Caco-2 (cell line): ENCODE measurements around the gene EDC4. TPM values are rescaled to one million over a fixed set of nuclear protein-coding genes. Genes with fewer than 3 reads are reported as not detected.

Source experiments
- BruUV-seq: library from RNA; stranded (reverse); fragments of 400-500 nt; replicated peaks from 2 replicates; lab custom pipeline; 2021; lab: Mats Ljungman, UMichigan
- CTCF ChIA-PET: fragments of 300-600 bp; sonication (Branson Sonifier 250); formaldehyde crosslinking; loops from one replicate; lab custom pipeline; 2022; ENCODE audit warnings: antibody characterized with exemption; lab: Charles Lee
- POLR2A ChIA-PET: fragments of 300-600 bp; sonication (Branson Sonifier 250); formaldehyde crosslinking; loops from one replicate; lab custom pipeline; 2022; ENCODE audit warnings: antibody characterized with exemption; lab: Charles Lee
- DNase-seq, 2 experiments: peaks; one replicate each; pipeline versions ENCODE4 v3.0.0 to v3.0.0-alpha.2; 2020 to 2022
- H3K27me3 ChIP-seq: replicated peaks from 2 replicates; pipeline ENCODE4 v1.6.0; 2011; ENCODE audit warnings: low read length; ENCODE audit not compliant: control insufficient read depth, insufficient read depth
- H3K36me3 ChIP-seq: 2 replicates; pipeline ENCODE4 v1.5.1; 2011; ENCODE audit warnings: low read length; ENCODE audit not compliant: control insufficient read depth, insufficient read depth
- H3K4me1 ChIP-seq: fragments of 250-450 bp; sonication (Bioruptor Pico); 2 replicates; pipeline ENCODE4 v1.5.1; 2020; ENCODE audit warnings: mild to moderate bottlenecking
- H3K4me3 ChIP-seq: 2 replicates; pipeline ENCODE4 v1.5.1; 2011; ENCODE audit warnings: low read depth, mild to moderate bottlenecking, control low read depth, low read length
- H3K9me3 ChIP-seq: fragments of 250-450 bp; sonication (Bioruptor Pico); 2 replicates; pipeline ENCODE4 v1.5.1; 2020; ENCODE audit warnings: mild to moderate bottlenecking, moderate library complexity
- H3K27ac Mint-ChIP-seq: one replicate; pipeline ENCODE4 v1.8.0; 2022; ENCODE audit warnings: mixed read lengths; ENCODE audit not compliant: unreplicated experiment
- H3K27me3 Mint-ChIP-seq: one replicate; pipeline ENCODE4 v1.8.0; 2022; ENCODE audit warnings: mixed read lengths; ENCODE audit not compliant: insufficient read depth, unreplicated experiment
- H3K36me3 Mint-ChIP-seq: one replicate; pipeline ENCODE4 v1.8.0; 2022; ENCODE audit warnings: mild to moderate bottlenecking, mixed read lengths; ENCODE audit not compliant: insufficient read depth, unreplicated experiment
- H3K4me1 Mint-ChIP-seq: one replicate; pipeline ENCODE4 v1.8.0; 2022; ENCODE audit warnings: low read depth, mixed read lengths; ENCODE audit not compliant: unreplicated experiment
- H3K4me3 Mint-ChIP-seq: one replicate; pipeline ENCODE4 v1.8.0; 2022; ENCODE audit warnings: mild to moderate bottlenecking, moderate library complexity, mixed read lengths; ENCODE audit not compliant: unreplicated experiment
- H3K9me3 Mint-ChIP-seq: one replicate; pipeline ENCODE4 v1.8.0; 2022; ENCODE audit warnings: mixed read lengths; ENCODE audit not compliant: unreplicated experiment
- intact Hi-C: fragments of 100-400 bp; cut with micrococcal nuclease; formaldehyde crosslinking; loops from one replicate; pipeline ENCODE4 v1.10.0; 2022; ENCODE audit not compliant: unreplicated experiment
- total RNA-seq: library from RNA; stranded (reverse); gene quantifications from 2 replicates; pipeline ENCODE4 v1.2.3, GENCODE V29; 2022
- TF ChIP-seq, protein P1 (sequence below), 2 experiments: fragments of 200-600 bp in 1 of 2; IDR thresholded peaks; 1 replicate in 1 of 2; 2 replicates in 1 of 2; pipeline versions ENCODE4 v1.5.1 to v1.8.0; 2011 to 2022; ENCODE audit warnings: antibody characterized with exemption in 1 of 2, control low read depth in 1 of 2, inconsistent platforms in 1 of 2, low read depth in 1 of 2, low read length in 1 of 2, mild to moderate bottlenecking in 1 of 2, moderate library complexity in 1 of 2; ENCODE audit not compliant: insufficient read depth in 1 of 2, severe bottlenecking in 1 of 2, unreplicated experiment in 1 of 2

EDC4 gene
- total RNA-seq, 1 experiment from 2014 or later = 139 TPM

DNA sequence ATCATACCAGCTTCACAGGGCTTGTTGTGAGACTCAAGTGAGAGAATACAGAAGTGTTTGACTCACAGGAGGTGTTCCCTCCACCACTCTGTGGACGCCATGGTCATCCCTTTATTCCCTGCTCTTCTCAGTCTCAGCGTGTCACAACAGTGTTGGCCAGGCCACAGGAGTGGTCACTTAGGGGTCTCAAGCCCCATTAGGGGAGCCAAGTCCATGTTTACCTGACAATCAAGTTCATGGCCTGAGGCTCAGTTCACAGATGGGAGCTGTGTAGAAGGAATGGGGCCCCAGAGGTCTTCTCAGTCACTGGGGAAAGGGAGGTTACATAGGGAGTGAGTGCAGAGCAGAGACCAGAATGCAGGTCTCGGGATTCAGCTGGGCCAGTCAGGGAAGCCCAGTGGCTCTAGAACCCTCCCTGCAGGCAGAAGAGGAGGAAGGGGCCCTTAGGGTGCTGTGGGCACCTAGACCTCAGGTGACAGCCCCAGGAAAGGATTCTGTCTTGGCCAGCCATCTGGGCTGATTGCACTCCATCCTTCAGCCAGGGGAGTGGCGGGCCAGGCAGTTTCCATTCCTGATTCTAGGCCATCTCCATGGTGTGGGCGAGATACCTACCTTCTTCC is 15.8 kb upstream of the EDC4 start:
- peaks cover 2% of the 10 kb centered on the region; the same call in 1 of the 2 replicates for H3K36me3 ChIP-seq
- peak overlapping the region; percentile 22 for H3K4me3 Mint-ChIP-seq
- H3K27ac Mint-ChIP-seq = peak overlapping the region; percentile 90
- DNase-seq = no peak
- H3K4me1 ChIP-seq = peaks cover 21% of the 10 kb centered on the region
- no peaks in the 10 kb centered on the region for H3K27me3 Mint-ChIP-seq
- peaks cover 31% of the 10 kb centered on the region for H3K4me1 Mint-ChIP-seq
- H3K9me3 ChIP-seq = no peaks in the 10 kb centered on the region
- CTCF ChIA-PET = interaction anchor here (0.6 to 2.1 kb wide), 3 partner anchors 8 to 41 kb away, joined by 3 to 10 read pairs (median 3); no protein-coding TSS in a partner anchor
- H3K9me3 Mint-ChIP-seq = no peaks in the 10 kb centered on the region
- POLR2A ChIA-PET = interaction anchor here (0.6 kb wide), 1 partner anchor 11 kb away, joined by 3 read pairs; the partner anchor contains the start of gene NUTF2
- intact Hi-C loops = loop anchor here (1.0 kb wide), 1 partner anchor 11 kb away; the partner anchor contains the start of gene NUTF2
- no peak overlapping the region for H3K4me3 ChIP-seq
- no peaks in the 10 kb centered on the region for H3K27me3 ChIP-seq
- no TSS peak for BruUV-seq
- peaks cover 72% of the 10 kb centered on the region for H3K36me3 Mint-ChIP-seq
- TF ChIP-seq, protein P1, sequence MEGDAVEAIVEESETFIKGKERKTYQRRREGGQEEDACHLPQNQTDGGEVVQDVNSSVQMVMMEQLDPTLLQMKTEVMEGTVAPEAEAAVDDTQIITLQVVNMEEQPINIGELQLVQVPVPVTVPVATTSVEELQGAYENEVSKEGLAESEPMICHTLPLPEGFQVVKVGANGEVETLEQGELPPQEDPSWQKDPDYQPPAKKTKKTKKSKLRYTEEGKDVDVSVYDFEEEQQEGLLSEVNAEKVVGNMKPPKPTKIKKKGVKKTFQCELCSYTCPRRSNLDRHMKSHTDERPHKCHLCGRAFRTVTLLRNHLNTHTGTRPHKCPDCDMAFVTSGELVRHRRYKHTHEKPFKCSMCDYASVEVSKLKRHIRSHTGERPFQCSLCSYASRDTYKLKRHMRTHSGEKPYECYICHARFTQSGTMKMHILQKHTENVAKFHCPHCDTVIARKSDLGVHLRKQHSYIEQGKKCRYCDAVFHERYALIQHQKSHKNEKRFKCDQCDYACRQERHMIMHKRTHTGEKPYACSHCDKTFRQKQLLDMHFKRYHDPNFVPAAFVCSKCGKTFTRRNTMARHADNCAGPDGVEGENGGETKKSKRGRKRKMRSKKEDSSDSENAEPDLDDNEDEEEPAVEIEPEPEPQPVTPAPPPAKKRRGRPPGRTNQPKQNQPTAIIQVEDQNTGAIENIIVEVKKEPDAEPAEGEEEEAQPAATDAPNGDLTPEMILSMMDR (IDR thresholded peaks at IDR 0.05; ENCODE audit: insufficient read depth in 1 of 2, low read depth in 1 of 2, low read length in 1 of 2, severe bottlenecking in 1 of 2, unreplicated experiment in 1 of 2) = no peak

DNA sequence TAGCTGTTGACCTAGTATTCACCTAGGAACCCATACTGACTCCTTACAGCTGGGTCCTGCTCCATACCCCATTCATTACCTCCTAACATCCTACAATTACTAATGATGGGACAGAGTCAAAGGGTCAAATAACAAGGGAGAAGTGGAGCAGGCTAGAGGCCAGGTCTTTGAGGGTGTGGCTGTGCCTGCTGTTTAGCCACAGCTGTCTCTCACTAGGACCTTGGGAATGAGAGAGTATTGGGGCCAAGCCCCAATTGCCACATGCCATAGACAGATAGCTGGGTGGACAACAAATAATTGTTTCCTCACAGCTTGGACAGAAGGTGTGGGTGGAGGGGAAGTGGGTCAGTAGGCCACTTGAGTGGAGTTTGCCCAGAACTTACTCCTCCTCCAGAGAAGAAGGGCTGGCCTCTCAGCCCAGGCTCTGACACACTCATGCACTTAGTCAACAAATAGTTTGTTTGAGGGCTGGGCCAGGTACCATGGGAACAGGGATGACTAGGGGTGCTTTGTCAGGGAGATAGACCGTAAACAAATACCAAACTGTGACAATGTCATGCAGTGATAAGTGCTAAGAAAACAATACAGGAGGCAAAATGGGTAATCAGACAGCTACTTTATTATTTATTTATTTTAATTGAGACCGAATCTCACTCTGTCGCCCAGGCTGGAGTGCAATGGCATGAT is 15.2 kb upstream of the EDC4 start:
- CTCF ChIA-PET = interaction anchor here (0.8 to 2.1 kb wide), 2 partner anchors 12 to 42 kb away, joined by 3 to 10 read pairs; no protein-coding TSS in a partner anchor

More for the DNA sequence above, 15.2 kb upstream of the EDC4 start:
- Histone ChIP-seq H3K27me3 (no peaks in the 10 kb centered on the region), H3K4me3 (no peak overlapping the region), H3K9me3 (no peaks in the 10 kb centered on the region), H3K36me3 (peaks cover 2% of the 10 kb centered on the region; the same call in 1 of the 2 replicates), H3K4me1 (peaks cover 21% of the 10 kb centered on the region)
- peak; percentile 86 to 91 for DNase-seq
- peak overlapping the region; percentile 90 for H3K27ac Mint-ChIP-seq
- TF ChIP-seq, protein P1 (IDR thresholded peaks at IDR 0.05; ENCODE audit: insufficient read depth in 1 of 2, low read depth in 1 of 2, low read length in 1 of 2, severe bottlenecking in 1 of 2, unreplicated experiment in 1 of 2) = no peak
- no peaks in the 10 kb centered on the region for H3K27me3 Mint-ChIP-seq
- peak overlapping the region; percentile 22 for H3K4me3 Mint-ChIP-seq
- no peaks in the 10 kb centered on the region for H3K9me3 Mint-ChIP-seq
- H3K36me3 Mint-ChIP-seq = peaks cover 79% of the 10 kb centered on the region
- intact Hi-C loops = loop anchor here (1.0 kb wide), 1 partner anchor 11 kb away; the partner anchor contains the start of gene NUTF2
- BruUV-seq = no TSS peak
- POLR2A ChIA-PET = interaction anchor here (0.6 to 1.0 kb wide), 3 partner anchors 11 to 24 kb away, joined by 3 to 4 read pairs (median 3); partner anchors contain the start of gene NUTF2
- H3K4me1 Mint-ChIP-seq = peaks cover 31% of the 10 kb centered on the region
